GM19351 (cell line): ENCODE results near the gene RNF31.

ENCODE experiments used
- ATAC-seq: cut with Tn5 transposase; IDR thresholded peaks from one replicate; pipeline ENCODE4 v1.9.1; 2021; ENCODE audit warnings: mild to moderate bottlenecking, moderate library complexity; ENCODE audit not compliant: unreplicated experiment

Gene RNF31

DNA sequence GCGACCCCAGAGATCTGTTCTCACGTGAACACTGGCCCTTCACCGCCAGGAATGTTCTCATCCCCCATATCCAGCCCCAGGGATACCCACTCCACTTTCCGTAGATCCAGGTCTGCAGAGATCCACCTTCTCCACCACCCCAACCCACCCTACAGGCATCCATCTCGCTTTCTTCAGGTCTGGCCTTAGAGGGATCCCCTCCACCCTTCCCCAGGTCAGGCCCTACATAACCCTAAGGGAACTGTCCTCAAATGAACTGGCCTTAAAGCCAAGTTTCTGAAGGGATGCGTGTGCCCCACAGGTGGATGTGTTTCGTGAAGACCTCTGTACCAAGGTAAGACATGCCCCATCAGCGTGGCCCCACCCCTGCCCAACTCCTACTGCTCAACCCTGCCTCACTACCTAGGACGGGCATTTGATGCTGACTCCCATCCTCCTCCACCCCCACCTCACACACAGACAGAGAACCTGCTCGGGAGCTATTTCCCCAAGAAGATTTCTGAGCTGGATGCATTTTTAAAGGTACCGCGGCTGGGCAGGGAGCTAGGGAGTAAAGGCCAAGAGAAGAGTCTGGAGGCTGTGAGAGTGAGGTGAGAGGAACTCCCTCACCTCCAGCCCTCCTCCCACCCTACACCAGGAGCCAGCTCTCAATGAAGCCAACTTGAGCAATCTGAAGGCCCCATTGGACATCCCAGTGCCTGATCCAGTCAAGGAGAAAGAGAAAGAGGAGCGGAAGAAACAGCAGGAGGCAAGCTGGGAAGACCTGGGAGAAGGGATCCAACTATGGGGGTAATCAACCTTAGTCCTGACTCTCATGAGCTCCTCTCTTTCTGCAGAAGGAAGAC is 10.4 kb upstream of the RNF31 start:
- ATAC-seq = no peak

DNA sequence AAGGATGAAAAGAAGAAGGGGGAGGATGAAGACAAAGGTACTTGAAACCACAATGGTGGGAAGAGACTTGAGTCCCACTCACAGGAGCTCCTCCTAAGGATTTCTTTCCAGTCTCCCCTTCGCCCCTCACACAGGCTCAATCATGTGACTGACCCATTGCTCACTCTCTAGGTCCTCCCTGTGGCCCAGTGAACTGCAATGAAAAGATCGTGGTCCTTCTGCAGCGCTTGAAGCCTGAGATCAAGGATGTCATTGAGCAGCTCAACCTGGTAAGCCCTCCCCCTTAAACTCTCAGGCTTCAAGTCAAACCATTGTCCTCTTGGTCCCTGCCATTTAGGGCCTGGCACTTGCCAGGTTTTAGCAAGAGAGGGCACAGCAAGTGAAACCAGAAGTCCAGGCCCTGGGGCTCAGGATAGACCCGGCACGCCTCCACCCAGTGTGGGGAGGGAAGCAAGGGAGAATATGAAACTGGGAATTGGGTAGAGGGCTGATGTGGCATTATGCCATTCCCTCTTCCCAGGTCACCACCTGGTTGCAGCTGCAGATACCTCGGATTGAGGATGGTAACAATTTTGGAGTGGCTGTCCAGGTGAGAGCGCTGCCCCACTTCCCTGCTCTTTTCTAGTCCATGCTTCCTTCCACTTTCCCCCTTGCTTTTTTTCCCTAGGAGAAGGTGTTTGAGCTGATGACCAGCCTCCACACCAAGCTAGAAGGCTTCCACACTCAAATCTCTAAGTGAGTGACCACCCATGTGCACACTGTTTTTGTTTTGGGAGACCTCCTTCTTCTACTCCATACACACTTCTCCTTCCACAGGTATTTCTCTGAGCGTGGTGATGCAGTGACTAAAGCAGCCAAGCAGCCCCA is 9.5 kb upstream of the RNF31 start:
- ATAC-seq = no peak

DNA sequence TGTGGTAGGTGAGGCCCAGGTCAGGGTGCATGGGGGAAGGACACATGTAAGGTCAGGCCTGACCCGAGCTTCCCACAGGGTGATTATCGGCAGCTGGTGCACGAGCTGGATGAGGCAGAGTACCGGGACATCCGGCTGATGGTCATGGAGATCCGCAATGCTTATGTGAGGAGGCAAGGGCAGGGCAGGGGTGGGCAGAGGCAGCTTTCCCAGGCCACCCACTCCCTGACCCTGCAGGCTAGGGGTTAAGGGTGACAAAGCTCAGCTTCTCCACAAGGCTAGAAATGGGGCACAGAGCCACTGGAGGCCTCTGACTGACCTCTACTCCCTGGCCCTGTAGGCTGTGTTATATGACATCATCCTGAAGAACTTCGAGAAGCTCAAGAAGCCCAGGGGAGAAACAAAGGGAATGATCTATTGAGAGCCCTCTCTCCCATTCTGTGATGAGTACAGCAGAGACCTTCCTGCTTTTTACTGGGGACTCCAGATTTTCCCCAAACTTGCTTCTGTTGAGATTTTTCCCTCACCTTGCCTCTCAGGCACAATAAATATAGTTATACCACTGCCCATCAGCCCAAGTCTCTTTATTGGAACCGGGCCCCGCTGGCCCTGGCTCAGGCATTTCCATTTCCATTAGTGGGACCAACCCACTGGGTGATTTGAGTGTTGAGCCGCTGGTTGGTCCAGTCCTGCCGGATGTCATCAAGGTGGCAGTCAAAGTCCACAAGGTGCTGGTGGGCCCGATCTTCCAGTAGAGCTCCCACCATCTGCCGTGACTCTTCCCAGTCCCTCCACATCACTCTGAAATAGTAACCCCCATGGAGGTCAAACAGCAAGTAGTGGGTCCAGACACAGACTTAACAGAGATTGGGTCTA is 8.7 kb upstream of the RNF31 start:
- ATAC-seq = no peak

DNA sequence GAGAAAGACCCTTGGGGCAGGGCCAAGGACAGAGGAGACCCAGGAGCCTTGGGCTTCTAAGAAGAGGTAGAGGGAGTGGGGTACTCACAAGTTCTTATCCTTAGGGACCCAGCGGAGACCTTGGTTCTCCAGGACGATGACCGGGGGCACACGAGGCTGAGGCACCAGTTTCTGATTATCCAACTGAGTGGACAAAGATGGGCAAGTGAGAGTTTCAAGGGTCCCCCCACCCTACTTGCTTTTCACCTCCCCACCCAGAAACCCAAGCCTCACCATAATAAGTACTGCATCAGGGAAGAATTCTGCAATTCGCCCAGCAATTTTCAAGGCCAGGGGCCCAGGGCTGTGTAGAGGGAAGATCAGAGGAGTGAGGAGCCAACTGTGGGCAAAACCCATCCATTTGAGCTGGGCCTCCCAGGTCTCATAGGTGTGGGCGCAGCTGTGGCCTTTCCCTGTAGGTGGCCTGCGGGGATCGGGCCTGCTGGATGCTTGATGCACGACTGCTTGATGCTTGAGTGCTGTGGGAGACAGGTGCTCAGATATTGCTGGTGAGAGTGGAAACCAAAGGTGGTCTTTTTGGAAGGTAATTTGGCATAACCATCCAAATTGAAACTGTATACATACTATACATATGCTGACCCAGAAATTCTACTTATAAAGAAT is 7.9 kb upstream of the RNF31 start:
- no peak for ATAC-seq

DNA sequence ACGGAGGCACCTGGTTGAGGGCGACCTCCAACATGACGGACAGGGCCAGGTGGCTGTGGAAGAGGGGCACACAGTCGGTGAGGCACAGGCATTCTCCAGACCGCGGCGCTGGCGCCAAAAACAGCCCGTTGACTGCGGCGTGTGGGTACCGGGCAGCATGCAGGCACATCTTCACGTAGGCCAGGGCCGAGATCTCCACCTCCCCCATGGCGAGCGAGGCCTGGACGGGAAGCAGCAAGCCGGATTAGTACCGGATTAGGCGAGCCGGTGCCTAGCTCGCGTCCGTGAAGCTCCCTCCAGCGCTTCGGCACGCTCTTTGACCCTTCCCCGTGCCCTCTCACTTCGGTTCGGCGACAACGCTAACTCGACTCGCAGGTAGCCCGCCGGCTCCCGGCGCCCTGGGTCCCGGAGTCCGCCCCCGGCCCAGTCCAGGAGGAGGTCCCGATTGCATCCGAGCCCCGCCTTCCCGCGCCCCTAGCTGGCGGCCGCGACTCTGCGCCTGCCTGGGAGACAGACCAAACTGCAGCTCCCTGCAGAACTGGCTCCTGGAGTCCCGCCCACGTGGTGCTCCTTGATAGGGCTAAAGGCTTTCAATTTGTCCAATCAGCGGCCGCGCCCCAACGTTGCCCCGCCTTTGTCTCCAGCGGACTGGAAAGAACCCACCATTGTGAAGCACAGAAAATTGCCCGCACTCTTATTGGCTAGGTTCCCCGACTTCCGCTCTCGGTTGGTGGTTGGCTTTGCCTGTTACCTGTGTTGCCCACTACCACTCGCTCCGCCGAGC is 6.0 kb upstream of the RNF31 start, which contains the start of gene EMC9:
Gene EMC9, minus strand, starts transcription at position 495 of the 784 bp plus-strand sequence. Its CDS starts 287 bp downstream, at position 208.
- peak; percentile 86 for ATAC-seq

DNA sequence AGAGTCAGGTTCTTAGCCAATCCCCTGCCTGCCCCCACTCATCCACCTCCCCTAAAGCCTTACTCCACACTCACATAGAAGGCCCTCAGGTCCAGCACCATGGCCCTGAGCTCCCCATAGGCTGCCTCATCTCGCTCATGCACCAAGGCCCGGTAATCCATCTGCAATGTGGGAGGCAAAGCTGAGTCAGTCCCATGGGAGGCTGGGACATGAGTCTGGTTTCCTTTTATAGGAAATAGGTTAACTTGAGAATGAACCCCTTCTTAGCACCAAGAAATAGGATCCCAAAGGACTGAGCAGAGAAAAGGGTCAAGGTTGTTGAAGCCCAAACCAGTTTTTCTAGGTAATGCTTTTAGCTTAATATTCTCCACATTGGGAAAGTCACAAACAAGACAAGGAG is 3.8 kb upstream of the RNF31 start:
- no peak for ATAC-seq

DNA sequence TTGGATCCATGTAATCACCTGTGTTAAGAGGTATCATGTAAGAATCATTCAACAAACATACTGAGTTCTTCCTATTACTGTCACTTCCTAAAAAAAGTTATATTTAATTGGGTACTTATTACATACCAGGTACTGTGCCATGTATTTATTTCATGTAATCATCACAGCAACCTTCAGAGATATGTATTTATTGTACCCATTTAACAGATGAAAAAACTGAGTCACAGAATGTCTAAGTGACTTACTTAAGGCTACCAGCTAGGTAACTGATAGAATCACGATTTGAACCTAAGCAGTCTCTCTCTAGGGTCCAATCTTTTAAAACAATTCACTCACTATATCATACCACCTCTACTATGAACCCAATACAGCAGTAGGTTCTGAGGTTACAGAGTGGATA is 2.8 kb upstream of the RNF31 start:
- no peak for ATAC-seq

DNA sequence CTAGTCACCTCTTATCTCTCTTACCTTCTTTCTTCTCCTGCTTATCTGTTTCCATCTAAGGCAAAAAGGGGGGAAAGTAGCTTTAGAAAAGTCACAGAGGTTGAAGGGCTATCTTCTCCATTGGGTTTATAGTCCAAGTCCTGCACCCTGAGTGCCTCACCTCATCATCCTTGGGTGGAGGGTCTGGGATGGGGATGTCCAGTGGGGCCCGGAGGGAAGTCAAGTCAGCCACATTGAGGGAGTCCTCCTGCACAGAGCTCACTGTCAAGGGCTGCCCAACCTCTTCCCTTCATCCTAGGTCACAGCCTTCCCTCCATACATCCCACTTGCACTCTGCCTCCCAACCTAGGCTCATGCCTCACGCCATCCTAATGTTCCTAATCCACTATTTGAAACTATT is 2.1 kb upstream of the RNF31 start:
- ATAC-seq = no peak

DNA sequence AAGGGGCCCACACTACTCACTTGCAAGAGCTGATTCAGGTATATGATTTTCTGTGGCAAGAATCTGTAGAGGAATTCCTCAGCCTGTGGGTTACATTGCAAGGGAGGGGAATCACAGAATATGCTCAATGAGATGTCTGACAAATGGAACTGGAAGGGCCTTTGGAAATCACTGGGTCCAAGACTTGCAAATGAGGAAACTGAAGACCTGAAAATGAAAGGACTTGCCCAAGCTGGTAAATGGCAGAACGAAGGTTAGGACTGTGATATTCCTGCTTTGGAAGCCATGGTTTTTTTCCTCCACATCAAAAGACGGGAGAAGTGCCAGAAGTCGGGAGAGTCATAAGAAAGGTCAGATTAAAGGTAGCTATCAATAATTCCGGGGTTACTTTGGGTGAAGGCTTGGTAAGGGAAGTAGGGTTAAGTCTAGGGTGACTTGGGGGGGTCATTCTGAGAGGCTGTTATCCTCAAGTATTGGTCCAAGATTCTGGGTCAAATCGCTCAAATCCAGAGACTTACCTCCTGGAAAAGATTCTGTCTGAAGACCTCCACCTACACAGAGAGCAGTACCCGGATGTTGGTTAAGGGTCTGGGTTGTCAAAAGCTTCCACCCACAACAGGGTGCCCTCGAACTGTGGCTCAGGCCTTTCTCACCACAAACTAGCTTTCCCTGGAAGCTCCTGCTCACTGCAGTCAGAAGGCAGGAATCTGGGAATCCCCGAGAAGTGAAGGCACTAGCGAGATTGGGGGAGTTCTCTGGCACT is 1.4 kb upstream of the RNF31 start:
- no peak for ATAC-seq

DNA sequence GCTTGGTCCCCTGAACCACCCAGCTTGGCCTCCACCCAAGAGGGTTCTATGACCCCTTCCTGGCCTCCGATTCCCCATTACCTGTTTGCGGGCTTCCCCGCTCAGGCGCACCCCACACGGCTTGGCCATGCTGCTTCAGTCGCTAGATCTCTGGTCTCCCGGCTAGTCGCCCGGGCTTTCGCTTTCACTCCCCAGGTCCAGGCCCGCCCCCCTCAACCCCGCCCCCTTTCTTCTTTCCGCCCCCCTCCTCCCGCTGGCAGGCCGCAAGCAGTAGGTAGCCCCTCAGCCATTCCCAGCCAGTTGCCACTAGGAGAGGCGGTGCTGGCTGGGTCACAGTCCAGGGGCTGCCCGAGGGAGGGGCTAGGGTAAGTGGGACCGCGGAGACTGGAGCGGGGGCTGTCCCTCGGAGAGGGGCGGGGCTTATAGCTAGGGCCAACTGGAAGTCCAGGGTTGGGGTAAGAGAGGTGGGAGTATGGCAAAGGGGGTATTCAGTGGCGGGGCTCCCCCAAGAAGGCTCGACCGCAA is 783 bp upstream of the RNF31 start, which contains the start of gene PSME2:
Gene PSME2, minus strand, starts transcription at position 158 of the 525 bp plus-strand sequence. Its CDS starts 29 bp downstream, at position 129.
- ATAC-seq = peak; percentile 65

DNA sequence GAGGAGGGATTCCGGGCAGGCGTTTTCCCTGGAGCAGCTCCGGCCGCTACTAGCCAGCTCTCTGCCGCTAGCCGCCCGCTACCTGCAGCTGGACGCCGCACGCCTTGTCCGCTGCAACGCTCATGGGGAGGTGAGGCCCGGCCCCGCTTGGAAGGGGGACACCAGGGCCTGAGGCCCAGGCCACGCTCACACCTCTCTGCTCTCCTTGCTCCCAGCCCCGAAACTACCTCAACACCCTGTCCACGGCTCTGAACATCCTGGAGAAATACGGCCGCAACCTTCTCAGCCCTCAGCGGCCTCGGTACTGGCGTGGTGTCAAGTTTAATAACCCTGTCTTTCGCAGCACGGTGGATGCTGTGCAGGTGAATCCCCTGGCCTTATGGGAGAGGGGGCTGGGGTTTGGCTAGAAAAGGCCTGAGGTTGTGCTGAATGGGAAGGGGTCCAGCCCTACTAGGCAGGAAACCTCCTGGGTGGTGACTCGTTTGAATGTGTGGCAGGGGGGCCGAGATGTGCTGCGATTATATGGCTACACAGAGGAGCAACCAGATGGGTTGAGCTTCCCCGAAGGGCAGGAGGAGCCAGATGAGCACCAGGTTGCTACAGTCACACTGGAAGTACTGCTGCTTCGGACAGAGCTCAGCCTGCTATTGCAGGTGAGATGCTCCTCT is 597 bp downstream of the RNF31 start:
- ATAC-seq = no peak

DNA sequence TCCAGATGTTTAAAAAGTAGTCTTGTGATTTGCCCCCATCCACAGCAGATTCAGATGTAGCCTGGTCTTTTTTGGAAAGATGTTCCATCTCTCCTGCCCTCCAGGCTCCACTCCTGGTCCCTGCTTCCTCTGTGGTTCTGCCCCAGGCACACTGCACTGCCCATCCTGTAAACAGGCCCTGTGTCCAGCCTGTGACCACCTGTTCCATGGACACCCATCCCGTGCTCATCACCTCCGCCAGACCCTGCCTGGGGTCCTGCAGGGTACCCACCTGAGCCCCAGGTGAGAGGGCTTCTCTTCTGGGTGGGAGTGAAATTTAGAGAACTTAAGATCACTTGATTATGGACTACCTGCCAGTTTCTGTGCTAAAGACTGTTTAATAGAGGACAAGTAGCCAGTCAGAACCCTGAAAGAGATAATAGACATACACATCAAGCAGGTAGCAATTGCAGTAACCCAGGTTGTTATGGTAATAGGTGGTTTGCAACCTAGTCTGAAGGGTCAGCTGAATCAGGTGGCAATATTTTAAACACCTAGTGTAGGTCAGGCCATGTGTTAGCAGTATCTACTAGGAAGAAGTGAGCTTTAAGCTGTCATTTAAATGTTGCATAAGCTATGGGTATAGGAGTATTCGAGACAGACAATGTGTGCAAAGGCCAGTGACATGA is 2.1 kb downstream of the RNF31 start:
- ATAC-seq = no peak

DNA sequence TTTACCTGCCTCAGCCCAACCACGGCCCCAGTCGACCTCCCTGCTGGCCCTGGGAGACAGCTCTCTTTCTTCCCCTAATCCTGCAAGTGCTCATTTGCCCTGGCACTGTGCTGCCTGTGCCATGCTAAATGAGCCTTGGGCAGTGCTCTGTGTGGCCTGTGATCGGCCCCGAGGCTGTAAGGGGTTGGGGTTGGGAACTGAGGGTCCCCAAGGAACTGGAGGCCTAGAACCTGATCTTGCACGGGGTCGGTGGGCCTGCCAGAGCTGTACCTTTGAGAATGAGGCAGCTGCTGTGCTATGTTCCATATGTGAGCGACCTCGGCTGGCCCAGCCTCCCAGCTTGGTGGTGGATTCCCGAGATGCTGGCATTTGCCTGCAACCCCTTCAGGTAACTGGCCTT is 2.8 kb downstream of the RNF31 start:
- ATAC-seq = no peak

DNA sequence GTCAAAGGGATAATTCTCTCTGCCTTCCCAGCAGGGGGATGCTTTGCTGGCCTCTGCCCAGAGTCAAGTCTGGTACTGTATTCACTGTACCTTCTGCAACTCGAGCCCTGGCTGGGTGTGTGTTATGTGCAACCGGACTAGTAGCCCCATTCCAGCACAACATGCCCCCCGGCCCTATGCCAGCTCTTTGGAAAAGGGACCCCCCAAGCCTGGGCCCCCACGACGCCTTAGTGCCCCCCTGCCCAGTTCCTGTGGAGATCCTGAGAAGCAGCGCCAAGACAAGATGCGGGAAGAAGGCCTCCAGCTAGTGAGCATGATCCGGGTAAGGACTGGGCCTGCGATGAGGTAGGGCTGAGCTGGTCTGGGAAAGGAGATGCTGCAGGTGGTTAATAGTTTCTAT is 3.3 kb downstream of the RNF31 start:
- no peak for ATAC-seq

DNA sequence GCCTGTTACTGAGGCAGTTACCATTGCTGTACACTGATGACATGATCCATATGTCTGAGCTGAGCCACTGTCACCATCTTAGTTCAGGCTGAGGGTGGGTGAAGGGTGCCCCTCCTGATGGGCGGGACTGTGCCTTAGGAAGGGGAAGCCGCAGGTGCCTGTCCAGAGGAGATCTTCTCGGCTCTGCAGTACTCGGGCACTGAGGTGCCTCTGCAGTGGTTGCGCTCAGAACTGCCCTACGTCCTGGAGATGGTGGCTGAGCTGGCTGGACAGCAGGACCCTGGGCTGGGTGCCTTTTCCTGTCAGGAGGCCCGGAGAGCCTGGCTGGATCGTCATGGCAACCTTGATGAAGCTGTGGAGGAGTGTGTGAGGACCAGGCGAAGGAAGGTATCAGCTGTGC is 3.7 kb downstream of the RNF31 start:
- no peak for ATAC-seq

DNA sequence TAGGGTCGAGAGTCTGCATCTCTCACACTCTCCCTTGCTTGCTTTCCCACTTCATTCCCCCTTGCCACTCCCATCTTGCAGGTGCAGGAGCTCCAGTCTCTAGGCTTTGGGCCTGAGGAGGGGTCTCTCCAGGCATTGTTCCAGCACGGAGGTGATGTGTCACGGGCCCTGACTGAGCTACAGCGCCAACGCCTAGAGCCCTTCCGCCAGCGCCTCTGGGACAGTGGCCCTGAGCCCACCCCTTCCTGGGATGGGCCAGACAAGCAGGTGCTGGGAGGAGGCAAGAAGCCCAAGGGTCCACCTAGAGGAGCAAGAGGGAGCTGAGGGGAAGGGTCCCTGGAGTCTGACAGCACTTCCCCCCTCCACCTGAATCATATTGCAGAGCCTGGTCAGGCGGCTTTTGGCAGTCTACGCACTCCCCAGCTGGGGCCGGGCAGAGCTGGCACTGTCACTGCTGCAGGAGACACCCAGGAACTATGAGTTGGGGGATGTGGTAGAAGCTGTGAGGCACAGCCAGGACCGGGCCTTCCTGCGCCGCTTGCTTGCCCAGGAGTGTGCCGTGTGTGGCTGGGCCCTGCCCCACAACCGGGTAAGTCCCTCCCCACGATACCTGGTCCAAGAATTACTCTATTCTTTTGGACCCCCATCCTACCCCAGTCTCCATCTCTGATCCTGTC is 4.2 kb downstream of the RNF31 start:
- no peak for ATAC-seq

DNA sequence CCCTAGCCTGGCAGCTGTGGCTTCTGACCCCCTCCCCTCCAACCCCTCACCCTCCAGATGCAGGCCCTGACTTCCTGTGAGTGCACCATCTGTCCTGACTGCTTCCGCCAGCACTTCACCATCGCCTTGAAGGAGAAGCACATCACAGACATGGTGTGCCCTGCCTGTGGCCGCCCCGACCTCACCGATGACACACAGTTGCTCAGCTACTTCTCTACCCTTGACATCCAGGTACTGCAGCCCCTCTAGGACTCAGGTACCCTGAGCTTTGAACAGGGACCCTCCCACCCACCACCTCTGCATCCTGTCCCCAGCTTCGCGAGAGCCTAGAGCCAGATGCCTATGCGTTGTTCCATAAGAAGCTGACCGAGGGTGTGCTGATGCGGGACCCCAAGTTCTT is 7.8 kb downstream of the RNF31 start:
- ATAC-seq = no peak
